H1 (cell line): Measurements from ENCODE around the gene ADCY9.

Experiments
- BRCA1 ChIP-seq: IDR thresholded peaks from 2 replicates; pipeline ENCODE4 v1.6.1; 2012; ENCODE audit warnings: low read depth, low read length, improper control_type of control experiment
- CHD2 ChIP-seq: IDR thresholded peaks from 2 replicates; pipeline ENCODE4 v1.6.1; 2012; ENCODE audit warnings: low read length, improper control_type of control experiment
- CTCF ChIP-seq, 3 experiments: IDR thresholded peaks; 1 replicate in 2 of 3; 2 replicates in 1 of 3; pipeline versions ENCODE4 v1.5.1 to v1.6.1; 2011; ENCODE audit warnings: low read length in 3 of 3, mild to moderate bottlenecking in 3 of 3, inconsistent platforms in 2 of 3, low read depth in 1 of 3, moderate library complexity in 1 of 3; ENCODE audit not compliant: insufficient read depth in 1 of 3; ENCODE audit errors: control extremely low read depth in 1 of 3
- EP300 ChIP-seq, 2 experiments: IDR thresholded peaks; 1 replicate in 1 of 2; 2 replicates in 1 of 2; pipeline ENCODE4 v1.6.1; 2011 to 2012; ENCODE audit warnings: low read depth in 2 of 2, low read length in 2 of 2, mild to moderate bottlenecking in 2 of 2, borderline replicate concordance in 1 of 2, inconsistent platforms in 1 of 2, moderate library complexity in 1 of 2
- EZH2 ChIP-seq: fragments of 200-600 bp; sonication (generic); IDR thresholded peaks from 2 replicates; pipeline ENCODE4 v1.7.1; 2012; ENCODE audit warnings: low read depth, mild to moderate bottlenecking, moderate library complexity, low read length, inconsistent platforms; ENCODE audit not compliant: severe bottlenecking
- GTF2F1 ChIP-seq: IDR thresholded peaks from 2 replicates; pipeline ENCODE4 v1.6.1; 2012; ENCODE audit warnings: low read depth, low read length, improper control_type of control experiment, borderline replicate concordance
- PHF8 ChIP-seq: fragments of 200-600 bp; sonication (generic); conservative IDR thresholded peaks from 2 replicates; pipeline ENCODE4 v1.7.1; 2012; ENCODE audit warnings: low read depth, mild to moderate bottlenecking, inconsistent platforms, low read length, moderate library complexity
- POLR2A ChIP-seq, 2 experiments: IDR thresholded peaks; 1 replicate in 1 of 2; 2 replicates in 1 of 2; pipeline ENCODE4 v1.6.1; 2011; ENCODE audit warnings: low read depth in 2 of 2, low read length in 2 of 2, mild to moderate bottlenecking in 2 of 2; ENCODE audit errors: control extremely low read depth in 1 of 2
- POLR2AphosphoS5 ChIP-seq: IDR thresholded peaks from 2 replicates; pipeline ENCODE4 v1.6.1; 2011; ENCODE audit warnings: low read depth, low read length
- RAD21 ChIP-seq, 2 experiments: IDR thresholded peaks in 1 of 2; conservative IDR thresholded peaks in 1 of 2; 2 replicates each; pipeline ENCODE4 v1.6.1; 2011; ENCODE audit warnings: low read depth in 2 of 2, low read length in 2 of 2, improper control_type of control experiment in 1 of 2, inconsistent platforms in 1 of 2, mild to moderate bottlenecking in 1 of 2, moderate library complexity in 1 of 2
- SP1 ChIP-seq: IDR thresholded peaks from 2 replicates; pipeline ENCODE4 v1.6.1; 2011; ENCODE audit warnings: low read depth, low read length

GRCh38 chr16:4115209-4115948, 863 bp downstream of the ADCY9 start:
- no peak for TF ChIP-seq EP300 (IDR thresholded peaks at IDR 0.05; ENCODE audit: borderline replicate concordance in 1 of 2, low read depth in 2 of 2, low read length in 2 of 2)
- TF ChIP-seq CTCF (IDR thresholded peaks at IDR 0.05; ENCODE audit: control extremely low read depth in 1 of 3, insufficient read depth in 1 of 3, low read depth in 1 of 3, low read length in 3 of 3), result no peak
- peak; percentile 53 for TF ChIP-seq EZH2
- TF ChIP-seq CHD2, result no peak
- no peak for TF ChIP-seq PHF8
- no peak for TF ChIP-seq POLR2A (IDR thresholded peaks at IDR 0.05; ENCODE audit: control extremely low read depth in 1 of 2, low read depth in 2 of 2, low read length in 2 of 2)
- TF ChIP-seq POLR2AphosphoS5, result no peak
- no peak for TF ChIP-seq SP1
- TF ChIP-seq BRCA1, result no peak
- no peak for TF ChIP-seq RAD21 (IDR thresholded peaks at IDR 0.05 in 1 of 2, conservative IDR thresholded peaks at IDR 0.05 in 1 of 2; ENCODE audit: low read depth in 2 of 2, low read length in 2 of 2)
- no peak for TF ChIP-seq GTF2F1
